ENCODE measurements around the gene SPATA6.

DNA sequence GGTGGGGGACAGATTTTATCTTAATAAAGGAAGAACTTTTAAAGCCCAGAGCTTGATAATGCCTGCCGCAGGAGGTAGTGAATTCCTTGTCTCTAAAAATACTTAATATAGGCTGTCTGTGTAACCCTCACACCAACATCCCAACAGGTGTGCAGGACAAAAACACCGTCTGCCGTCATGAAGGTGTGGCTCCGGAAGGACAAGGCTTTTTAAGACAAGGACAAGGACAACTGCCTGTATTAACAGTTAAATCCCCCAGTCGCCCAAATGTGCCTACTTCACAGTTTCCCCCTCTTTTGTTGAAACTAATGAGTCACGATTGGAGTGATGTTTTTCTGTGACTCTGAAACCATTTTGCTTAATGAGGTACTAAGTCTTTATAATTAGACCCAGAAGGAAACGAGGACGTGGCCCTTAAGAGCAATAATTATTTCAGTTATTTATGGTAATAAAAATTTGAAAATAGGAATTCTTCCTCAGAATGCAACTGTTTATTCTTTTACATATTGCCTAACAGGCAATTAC, 27.3 kb upstream of the SPATA6 start:
- TF ChIP-seq POLR2A (IDR thresholded peaks at IDR 0.05; ENCODE audit: low read depth) (no peak), POLR2AphosphoS5 (IDR thresholded peaks at IDR 0.05) (no peak), EP300 (IDR thresholded peaks at IDR 0.05) (no peak)
- TF ChIP-seq, protein P1, sequence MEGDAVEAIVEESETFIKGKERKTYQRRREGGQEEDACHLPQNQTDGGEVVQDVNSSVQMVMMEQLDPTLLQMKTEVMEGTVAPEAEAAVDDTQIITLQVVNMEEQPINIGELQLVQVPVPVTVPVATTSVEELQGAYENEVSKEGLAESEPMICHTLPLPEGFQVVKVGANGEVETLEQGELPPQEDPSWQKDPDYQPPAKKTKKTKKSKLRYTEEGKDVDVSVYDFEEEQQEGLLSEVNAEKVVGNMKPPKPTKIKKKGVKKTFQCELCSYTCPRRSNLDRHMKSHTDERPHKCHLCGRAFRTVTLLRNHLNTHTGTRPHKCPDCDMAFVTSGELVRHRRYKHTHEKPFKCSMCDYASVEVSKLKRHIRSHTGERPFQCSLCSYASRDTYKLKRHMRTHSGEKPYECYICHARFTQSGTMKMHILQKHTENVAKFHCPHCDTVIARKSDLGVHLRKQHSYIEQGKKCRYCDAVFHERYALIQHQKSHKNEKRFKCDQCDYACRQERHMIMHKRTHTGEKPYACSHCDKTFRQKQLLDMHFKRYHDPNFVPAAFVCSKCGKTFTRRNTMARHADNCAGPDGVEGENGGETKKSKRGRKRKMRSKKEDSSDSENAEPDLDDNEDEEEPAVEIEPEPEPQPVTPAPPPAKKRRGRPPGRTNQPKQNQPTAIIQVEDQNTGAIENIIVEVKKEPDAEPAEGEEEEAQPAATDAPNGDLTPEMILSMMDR (IDR thresholded peaks at IDR 0.05): no peak

All from esophagus muscularis mucosa (tissue), 4 donors.